Urinary bladder (tissue), 4 donors: ENCODE measurements around the gene SLC25A12. TPM values are rescaled to one million over a fixed set of nuclear protein-coding genes. Genes with fewer than 3 reads are reported as not detected.

Source experiments
- DNase-seq: peaks from one replicate; pipeline ENCODE4 v3.0.0-alpha.2; 2015; ENCODE audit errors: extremely low spot score
- H3K27ac ChIP-seq: one replicate; pipeline ENCODE4 v1.5.1; 2013; ENCODE audit warnings: low read depth, mild to moderate bottlenecking, moderate library complexity
- H3K36me3 ChIP-seq: one replicate; pipeline ENCODE4 v1.6.1; 2013; ENCODE audit warnings: mild to moderate bottlenecking, moderate library complexity; ENCODE audit not compliant: insufficient read depth
- H3K4me1 ChIP-seq: one replicate; pipeline ENCODE4 v1.6.1; 2013; ENCODE audit warnings: mild to moderate bottlenecking, moderate library complexity; ENCODE audit not compliant: insufficient read depth
- H3K4me3 ChIP-seq: one replicate; pipeline ENCODE4 v1.5.1; 2013; ENCODE audit warnings: low read depth, low read length
- WGBS: extraction: QIAGEN DNeasy Blood & Tissue Kit; methylation state at CpG from one replicate; pipeline ENCODE4 v1.1.7; 2013; 5-methylcytosine and 5-hydroxymethylcytosine counted together
- polyA plus RNA-seq: library from polyadenylated mRNA; stranded (reverse); fragments of 200-250 nt; gene quantifications from one replicate; pipeline ENCODE4 v1.2.3, GENCODE V29; 2013
- small RNA-seq: library from RNA; depleted of rRNA; stranded (forward); fragments of <200 nt; gene quantifications from one replicate; pipeline ENCODE3, GENCODE V24; 2014
- total RNA-seq: library from RNA; depleted of rRNA; stranded (reverse); fragments of >200 nt; gene quantifications from one replicate; pipeline ENCODE4 v1.2.3, GENCODE V29; 2014
- donor health status: healthy with polysubstance abuse.
- donor health status: healthy.

Gene SLC25A12
- total and polyA plus RNA-seq, 2 donors = 37.2 to 56.0 TPM

DNA sequence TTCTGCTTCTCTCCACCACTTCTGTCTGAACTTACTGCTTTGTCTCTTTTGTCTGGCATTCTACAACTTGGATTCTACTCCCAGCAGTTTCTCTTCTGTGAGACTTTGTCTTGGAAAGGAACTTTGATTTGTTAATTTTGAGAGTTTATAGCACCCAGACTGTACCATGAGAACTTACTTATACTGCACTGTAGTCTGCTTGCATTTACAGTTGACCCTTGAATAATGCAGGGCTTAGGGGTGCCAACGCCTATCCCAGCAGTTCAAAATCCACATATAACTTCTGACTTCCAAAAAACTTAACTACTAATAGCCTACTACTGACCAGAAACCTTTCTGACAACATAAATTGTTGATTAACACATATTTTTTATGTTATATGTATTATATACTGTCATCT, 151.3 kb downstream of the SLC25A12 start:
- no peak overlapping the region for H3K4me3 ChIP-seq
- H3K36me3 ChIP-seq = no peaks in the 10 kb centered on the region
- H3K27ac ChIP-seq = no peak overlapping the region
- no peak for DNase-seq
- WGBS = 87% methylated on average over 1 of the region's 1 CpG
- H3K4me1 ChIP-seq = no peaks in the 10 kb centered on the region

DNA sequence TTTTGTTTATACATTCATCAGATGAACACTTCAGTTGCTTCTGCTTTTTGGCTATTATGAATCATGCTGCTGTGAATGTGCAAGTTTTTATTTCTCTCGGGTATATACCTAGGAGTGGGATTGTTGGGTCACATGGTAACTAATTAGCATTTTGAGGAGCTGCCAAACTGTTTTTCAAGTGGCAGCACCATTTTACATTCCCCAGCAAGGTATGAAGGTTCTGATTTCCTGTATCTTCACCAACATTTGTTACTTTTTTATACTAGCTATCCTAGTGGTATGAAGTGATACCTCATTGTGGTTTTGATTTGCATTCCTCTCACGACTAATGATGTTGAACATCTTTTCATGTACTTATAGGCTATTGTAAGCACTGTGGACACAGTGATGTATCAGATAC, 152.9 kb downstream of the SLC25A12 start:
- no peak overlapping the region for H3K4me3 ChIP-seq
- no peaks in the 10 kb centered on the region for H3K36me3 ChIP-seq
- DNase-seq = no peak
- 76% methylated on average over 2 of the region's 2 CpGs for WGBS
- H3K4me1 ChIP-seq = no peaks in the 10 kb centered on the region
- H3K27ac ChIP-seq = no peak overlapping the region

DNA sequence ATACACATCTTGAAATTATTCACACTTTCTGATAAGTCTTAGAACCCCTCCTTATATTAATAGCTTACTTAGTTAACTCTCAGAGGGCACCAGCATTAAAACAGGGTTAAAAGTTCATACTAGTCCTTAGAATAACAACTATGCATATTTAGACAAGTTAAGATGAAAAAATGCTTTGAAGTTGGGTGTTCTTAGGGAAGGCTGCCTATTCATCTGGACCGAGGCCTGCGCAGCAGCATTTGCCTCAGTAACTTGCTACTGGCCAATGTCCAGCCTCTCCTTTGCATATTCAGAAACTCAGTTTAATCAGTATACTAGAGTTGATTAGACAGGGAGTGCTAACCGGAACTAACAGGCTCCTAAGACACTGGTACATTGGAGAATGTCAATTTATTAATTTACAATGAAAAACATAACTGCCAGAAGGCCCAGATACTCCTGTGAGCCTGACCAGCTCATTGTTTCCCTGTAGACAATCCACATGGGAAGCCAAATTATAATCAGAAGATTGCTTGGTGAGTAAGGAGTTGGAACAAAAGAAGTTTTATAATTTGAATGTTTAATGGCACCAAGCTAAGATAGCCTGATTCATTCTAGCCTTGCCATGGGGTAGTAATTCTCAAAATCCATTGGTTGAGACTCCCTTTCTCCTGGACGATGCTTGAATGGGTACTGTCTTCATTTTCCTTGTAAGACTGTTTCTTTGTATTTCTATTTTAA, 157.9 kb downstream of the SLC25A12 start:
- no peak for DNase-seq
- peaks cover 4% of the 10 kb centered on the region for H3K36me3 ChIP-seq
- no peak overlapping the region for H3K27ac ChIP-seq
- no peak overlapping the region for H3K4me3 ChIP-seq
- no peaks in the 10 kb centered on the region for H3K4me1 ChIP-seq
- 86% methylated on average over 4 of the region's 4 CpGs for WGBS

Small RNA genes within 50 kb of the gene (small RNA-seq; reads per million reads assigned to genes)
- not detected for gene RNU6-182P

Other genes starting within 250 kb of the SLC25A12 start
- gene DYNC1I2, start 206.8 kb downstream of the SLC25A12 start, total RNA-seq = 147 TPM
- gene DYNC1I2, start 206.8 kb downstream of the SLC25A12 start, polyA plus RNA-seq = 105 TPM
- 60.8 TPM for gene HAT1, start 28.2 kb upstream of the SLC25A12 start, total RNA-seq
- 39.3 TPM for gene HAT1, start 28.2 kb upstream of the SLC25A12 start, polyA plus RNA-seq
- gene METAP1D, start 105.7 kb upstream of the SLC25A12 start, total RNA-seq = 29.4 TPM
- gene METAP1D, start 105.7 kb upstream of the SLC25A12 start, polyA plus RNA-seq = 4.1 TPM
- gene DLX1, start 191.3 kb upstream of the SLC25A12 start, total RNA-seq = 0.21 TPM
- 0.41 TPM for gene DLX1, start 191.3 kb upstream of the SLC25A12 start, polyA plus RNA-seq
- gene DLX2, start 208.7 kb upstream of the SLC25A12 start, total RNA-seq = not detected
- 0.08 TPM for gene DLX2, start 208.7 kb upstream of the SLC25A12 start, polyA plus RNA-seq